ENCODE measurements around the gene KDM4B. TPM values are rescaled to one million over a fixed set of nuclear protein-coding genes. Genes with fewer than 3 reads are reported as not detected.

The KDM4B gene
- total and polyA plus RNA-seq, 5 donors: 18.8 to 37.5 (median 26.6) TPM

DNA sequence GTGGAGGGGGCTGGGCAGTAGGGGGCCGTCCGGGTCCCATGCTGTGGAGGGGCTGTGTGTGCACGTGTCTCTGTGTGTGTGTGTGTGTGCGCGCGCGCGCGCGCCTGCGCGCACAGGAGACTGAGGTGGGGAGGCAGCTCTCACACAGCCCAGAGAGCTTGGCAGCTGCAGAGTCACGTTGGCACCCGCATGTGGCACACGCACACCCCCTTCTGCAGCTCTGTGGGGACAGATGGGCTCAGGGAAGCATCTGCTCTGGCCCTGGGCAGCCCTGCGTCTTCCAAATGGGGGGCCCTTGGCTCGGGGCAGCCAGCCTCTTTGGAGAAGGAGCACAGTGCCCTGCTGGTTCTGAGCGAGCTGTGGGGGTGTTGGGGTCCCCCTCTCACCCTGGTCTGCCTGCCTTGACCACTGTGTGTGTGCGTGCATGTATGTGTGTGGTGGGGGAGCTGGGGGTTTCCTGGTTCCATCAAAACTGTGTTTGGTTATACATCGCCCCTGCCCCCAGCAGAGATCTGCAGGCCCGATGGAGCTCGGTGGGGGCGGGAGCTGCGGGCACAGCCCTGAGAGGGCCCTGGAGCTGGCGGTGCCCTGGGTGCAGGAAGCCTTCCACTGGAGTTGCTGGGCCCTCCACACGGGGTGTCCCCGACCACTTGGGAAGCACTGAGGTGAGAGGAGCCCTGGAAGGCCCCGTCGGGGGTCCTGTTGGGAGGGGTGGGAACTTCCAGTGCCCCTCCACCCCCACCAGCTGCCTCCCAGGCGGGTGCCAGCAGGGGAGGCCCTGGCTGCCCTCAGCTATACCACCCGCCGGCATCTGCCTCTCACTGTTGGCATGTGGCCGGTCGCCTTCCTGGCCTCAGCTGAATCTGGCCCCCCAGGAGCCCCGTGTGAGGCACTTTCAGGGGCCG is 67.1 kb downstream of the KDM4B start:
- Histone ChIP-seq H3K4me3 (ENCODE audit: low read length) (no peak overlapping the region), H3K9me3 (ENCODE audit: control insufficient read depth, low read length) (no peaks in the 10 kb centered on the region), H3K27me3 (ENCODE audit: control insufficient read depth, insufficient read depth) (no peaks in the 10 kb centered on the region), H3K27ac (ENCODE audit: low read length) (no peak overlapping the region), H3K4me1 (ENCODE audit: control insufficient read depth, insufficient read depth, low read length) (peaks cover 4% of the 10 kb centered on the region)
- ATAC-seq (peak in 1 of 2 donors; percentile 1), DNase-seq (peak in 1 of 3 donors; percentile 67)
- 64% methylated on average over 36 of the region's 36 CpGs for WGBS
- intact Hi-C loops (cut with DNase I): loop anchor here in 1 of 4 donors (5.0 kb wide), 1 partner anchor 169 kb away; the partner anchor contains the start of gene PLIN3

DNA sequence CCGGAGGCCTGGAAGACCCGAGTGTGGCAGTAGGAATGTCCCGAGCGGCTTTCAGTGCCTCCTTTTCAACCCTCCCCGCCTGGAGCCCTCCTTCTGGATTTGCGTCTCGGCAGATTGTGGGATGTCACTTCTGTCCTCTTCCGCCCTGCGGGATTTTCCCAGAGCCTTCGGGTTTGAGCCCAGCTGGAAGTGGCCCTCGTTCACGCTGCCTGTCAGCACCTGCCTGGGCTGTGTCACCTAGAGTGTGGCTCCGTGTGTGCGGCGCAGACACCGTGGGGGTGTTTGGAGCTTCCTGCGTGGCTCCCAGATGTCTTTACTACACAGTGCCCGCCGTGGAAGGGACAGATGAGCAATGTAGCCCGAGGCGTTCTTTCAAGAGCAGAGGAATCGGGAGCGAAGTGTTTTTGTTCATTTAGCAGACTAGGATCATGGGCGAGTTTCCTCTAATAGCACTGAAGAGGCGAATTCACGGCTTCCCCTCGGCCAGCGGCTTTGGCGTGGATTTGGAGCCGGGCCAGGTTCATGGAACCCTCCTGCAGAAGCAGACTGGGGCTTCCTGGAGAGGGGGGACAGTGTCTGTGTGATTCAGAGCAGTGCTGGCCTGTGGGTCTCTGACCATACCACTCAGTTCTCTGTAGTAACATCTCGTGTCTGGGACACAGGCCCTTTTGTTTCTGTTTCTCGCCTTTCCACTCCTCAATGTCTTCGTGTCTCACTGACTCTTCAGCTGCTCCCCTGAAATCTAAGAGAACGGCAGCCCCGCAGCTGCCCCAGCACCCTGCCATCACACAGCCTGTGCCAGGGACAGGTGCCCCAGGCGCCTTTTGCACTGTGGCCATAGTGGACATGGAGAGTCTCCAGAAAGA is 68.0 kb downstream of the KDM4B start:
- Histone ChIP-seq H3K27ac (ENCODE audit: low read length) (peak overlapping the region; percentile 19), H3K9me3 (ENCODE audit: control insufficient read depth, low read length) (no peaks in the 10 kb centered on the region), H3K27me3 (ENCODE audit: control insufficient read depth, insufficient read depth) (no peaks in the 10 kb centered on the region), H3K4me1 (ENCODE audit: control insufficient read depth, insufficient read depth, low read length) (peaks cover 4% of the 10 kb centered on the region), H3K4me3 (ENCODE audit: low read length) (no peak overlapping the region)
- DNase-seq (peak; percentile 70 to 86 (median 82)), ATAC-seq (peak; percentile 20 to 41)
- WGBS: 20% methylated on average over 36 of the region's 36 CpGs
- intact Hi-C loops (cut with DNase I): loop anchor here in 1 of 4 donors (5.0 kb wide), 1 partner anchor 170 kb away; the partner anchor contains the start of gene PLIN3

DNA sequence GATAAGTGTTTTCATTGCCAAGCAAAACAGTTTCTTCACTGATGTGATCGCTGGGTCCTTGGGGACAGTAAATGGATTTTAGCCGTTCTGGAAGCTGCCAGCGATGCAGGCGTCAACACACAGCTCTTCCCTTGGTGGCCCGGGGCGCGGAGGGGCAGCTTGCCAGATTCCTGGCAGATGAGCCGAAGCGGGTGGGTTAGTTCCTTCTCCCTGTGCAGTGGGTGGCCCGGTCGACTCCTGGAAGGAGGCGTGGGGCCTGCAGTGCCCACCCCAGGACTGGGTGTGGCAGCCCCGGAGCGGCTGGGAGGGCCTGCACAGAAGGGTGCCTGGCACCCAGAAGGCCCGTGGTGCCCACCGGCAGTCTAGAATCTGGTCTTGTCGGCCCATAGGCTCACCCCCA is 69.0 kb downstream of the KDM4B start:
- H3K4me3 ChIP-seq (ENCODE audit: low read length): no peak overlapping the region
- ATAC-seq: peak in 1 of 2 donors; percentile 4
- no peaks in the 10 kb centered on the region for H3K9me3 ChIP-seq (ENCODE audit: control insufficient read depth, low read length)
- 56% methylated on average over 17 of the region's 17 CpGs for WGBS
- peaks cover 4% of the 10 kb centered on the region for H3K4me1 ChIP-seq (ENCODE audit: control insufficient read depth, insufficient read depth, low read length)
- H3K27me3 ChIP-seq (ENCODE audit: control insufficient read depth, insufficient read depth): no peaks in the 10 kb centered on the region
- no peak for DNase-seq
- intact Hi-C loops (cut with DNase I): loop anchor here in 1 of 4 donors (5.0 kb wide), 1 partner anchor 171 kb away; the partner anchor contains the start of gene PLIN3
- H3K27ac ChIP-seq (ENCODE audit: low read length): no peak overlapping the region

DNA sequence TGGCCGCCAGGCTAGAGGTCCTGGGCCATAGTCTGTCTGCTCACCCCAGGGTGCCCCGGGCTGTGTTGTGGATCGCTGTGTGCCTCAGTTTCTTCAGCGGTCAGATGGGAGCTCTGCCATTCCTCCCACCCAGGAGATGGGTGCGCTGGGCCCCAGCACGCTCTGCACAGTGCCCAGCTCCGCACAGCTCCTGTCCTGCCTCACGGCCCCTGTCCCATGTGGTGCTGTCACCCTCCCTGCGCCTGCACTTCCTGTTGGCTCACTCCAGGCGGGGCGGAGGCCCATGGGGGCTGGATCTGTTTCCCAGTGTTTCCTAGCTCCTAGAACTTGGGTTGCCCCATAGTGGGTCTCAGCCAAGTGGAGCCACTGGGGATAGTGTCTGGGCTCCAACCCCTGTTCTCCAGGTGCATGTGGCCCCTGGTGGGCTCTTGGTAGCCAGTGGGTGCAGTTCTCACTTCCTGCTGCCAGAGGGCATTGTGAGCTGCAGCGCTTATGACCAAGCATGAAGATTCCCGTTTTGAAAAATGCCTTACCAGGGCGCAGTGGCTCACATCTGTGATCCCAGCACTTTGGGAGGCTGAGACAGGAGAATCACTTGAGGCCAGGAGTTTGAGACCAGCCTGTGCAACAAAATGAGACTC is 69.8 kb downstream of the KDM4B start:
- 65% methylated on average over 14 of the region's 14 CpGs for whole genome bisulfite sequencing
- intact Hi-C loops (cut with DNase I): loop anchor here in 1 of 4 donors (5.0 kb wide), 1 partner anchor 171 kb away; the partner anchor contains the start of gene PLIN3

DNA sequence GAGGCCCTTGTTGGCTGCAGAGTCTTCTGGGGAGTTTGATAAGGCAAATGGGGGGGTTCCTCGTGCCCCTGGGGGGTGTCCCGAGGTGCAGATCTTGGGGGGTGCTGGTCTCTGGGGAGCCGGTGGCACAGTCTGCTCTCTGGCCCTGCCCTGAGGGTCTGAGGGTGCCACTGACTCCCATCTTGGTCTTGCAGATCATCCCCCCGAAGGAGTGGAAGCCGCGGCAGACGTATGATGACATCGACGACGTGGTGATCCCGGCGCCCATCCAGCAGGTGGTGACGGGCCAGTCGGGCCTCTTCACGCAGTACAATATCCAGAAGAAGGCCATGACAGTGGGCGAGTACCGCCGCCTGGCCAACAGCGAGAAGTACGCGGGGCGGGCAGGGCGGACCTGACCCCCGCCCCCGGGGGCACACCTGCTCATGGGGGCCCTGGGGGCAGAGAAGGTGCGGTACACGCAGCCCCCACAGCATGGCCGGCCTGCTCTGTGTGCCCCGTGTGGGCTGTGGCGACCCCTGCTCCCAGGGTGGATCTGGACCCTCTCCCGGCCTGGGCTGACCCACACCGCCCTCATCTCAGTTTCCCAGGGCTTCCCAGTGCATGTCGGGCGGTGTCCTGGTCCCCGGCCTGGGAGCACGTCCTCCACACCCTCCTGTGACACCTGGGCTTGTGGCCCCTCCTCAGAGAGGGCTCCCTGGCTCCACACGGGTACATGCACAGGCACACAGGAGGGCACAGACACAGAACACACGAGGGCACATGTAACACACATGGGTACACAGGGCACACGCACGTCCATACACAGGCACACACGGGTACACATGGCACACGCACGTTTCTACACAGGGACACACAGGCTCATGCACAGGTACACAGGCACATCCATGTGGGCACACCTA is 71.0 kb downstream of the KDM4B start:
- intact Hi-C loops (cut with DNase I): loop anchor here in 3 of 4 donors (5.0 to 10.0 kb wide), 3 partner anchors 105 to 545 kb away; partner anchors contain the start of gene PLIN3 (in 1 of the 3)
- Histone ChIP-seq H3K4me1 (ENCODE audit: control insufficient read depth, insufficient read depth, low read length) (peaks cover 4% of the 10 kb centered on the region), H3K27ac (ENCODE audit: low read length) (no peak overlapping the region), H3K9me3 (ENCODE audit: control insufficient read depth, low read length) (no peaks in the 10 kb centered on the region), H3K27me3 (ENCODE audit: control insufficient read depth, insufficient read depth) (no peaks in the 10 kb centered on the region), H3K4me3 (ENCODE audit: low read length) (no peak overlapping the region)
- DNase-seq (no peak), ATAC-seq (no peak)
- WGBS: 96% methylated on average over 43 of the region's 43 CpGs

More for the DNA sequence above, 69.8 kb downstream of the KDM4B start:
- ATAC-seq (peak; percentile 4 to 56), DNase-seq (peak in 1 of 3 donors; percentile 46)
- Histone ChIP-seq H3K9me3 (ENCODE audit: control insufficient read depth, low read length) (no peaks in the 10 kb centered on the region), H3K27ac (ENCODE audit: low read length) (no peak overlapping the region), H3K4me1 (ENCODE audit: control insufficient read depth, insufficient read depth, low read length) (peaks cover 4% of the 10 kb centered on the region), H3K4me3 (ENCODE audit: low read length) (no peak overlapping the region), H3K27me3 (ENCODE audit: control insufficient read depth, insufficient read depth) (no peaks in the 10 kb centered on the region)

DNA sequence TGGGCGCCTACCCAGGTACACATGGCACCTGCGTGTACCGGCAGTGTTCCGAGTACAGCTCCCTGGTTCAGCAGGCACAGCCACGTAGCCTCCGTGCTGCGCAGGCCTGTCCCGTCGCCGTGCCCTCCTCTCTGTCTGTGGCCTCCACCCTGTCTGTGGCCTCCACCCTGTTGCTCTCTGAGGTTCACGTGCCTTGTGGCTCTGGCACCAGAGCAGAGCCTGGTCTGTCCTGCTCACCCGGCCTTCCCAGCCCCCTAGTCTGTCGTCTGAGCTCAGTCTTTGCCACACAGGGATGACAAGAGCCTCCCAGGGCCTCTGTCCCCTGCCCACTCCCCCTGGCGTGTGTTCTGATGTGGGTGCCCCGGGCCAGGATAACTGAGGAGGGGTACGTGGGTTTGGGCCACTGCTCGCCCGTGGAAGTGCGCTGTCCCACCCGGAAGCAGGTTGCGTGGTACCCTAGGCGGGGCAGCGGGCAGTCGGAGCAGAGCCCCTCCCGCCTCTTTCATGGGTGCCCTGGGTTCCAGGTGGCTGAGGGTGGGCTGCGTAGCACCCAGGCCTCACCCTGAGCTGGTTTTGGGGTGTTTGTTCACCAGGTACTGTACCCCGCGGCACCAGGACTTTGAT is 71.7 kb downstream of the KDM4B start:
- no peaks in the 10 kb centered on the region for H3K9me3 ChIP-seq (ENCODE audit: control insufficient read depth, low read length)
- ATAC-seq (no peak), DNase-seq (no peak)
- H3K4me1 ChIP-seq (ENCODE audit: control insufficient read depth, insufficient read depth, low read length): peaks cover 4% of the 10 kb centered on the region
- no peak overlapping the region for H3K27ac ChIP-seq (ENCODE audit: low read length)
- 93% methylated on average over 28 of the region's 28 CpGs for WGBS
- no peaks in the 10 kb centered on the region for H3K27me3 ChIP-seq (ENCODE audit: control insufficient read depth, insufficient read depth)
- H3K4me3 ChIP-seq (ENCODE audit: low read length): no peak overlapping the region
- intact Hi-C loops (cut with DNase I): loop anchor here in 2 of 4 donors (10.0 kb wide), 2 partner anchors 104 to 544 kb away; no protein-coding TSS in a partner anchor

DNA sequence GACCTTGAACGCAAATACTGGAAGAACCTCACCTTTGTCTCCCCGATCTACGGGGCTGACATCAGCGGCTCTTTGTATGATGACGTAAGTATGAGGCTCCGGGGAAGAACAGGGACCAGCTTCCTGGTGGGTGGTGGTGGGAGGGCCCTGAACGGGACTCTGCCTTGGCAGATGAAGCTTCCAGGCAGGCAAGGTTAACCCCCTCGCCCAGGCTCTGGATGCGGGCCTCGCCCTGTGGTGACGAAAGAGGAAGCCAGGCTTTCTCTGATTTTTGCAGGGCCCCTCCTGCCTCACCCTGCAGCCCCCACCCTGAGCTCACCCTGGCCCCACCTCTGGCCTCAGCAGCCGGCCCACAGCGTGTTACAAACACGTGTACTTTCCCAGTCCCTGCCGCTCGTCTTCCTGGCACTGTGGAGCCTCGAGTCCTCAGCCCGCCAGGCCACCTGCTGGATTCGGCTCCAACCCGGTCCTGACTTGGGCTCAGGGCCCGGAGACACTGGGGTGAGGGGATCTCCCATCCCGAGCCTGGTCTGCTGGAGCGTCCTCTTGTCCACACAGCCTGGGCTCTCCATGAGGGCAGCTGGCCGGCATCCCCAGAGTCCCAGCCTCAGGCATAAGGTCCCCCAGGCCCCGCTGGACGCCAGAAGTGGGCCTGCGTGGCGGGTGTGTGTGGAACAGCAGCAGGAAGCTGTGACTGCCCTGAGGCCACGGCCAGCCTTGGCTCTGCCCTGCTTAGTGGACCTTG is 72.4 kb downstream of the KDM4B start:
- Histone ChIP-seq H3K4me1 (ENCODE audit: control insufficient read depth, insufficient read depth, low read length) (peaks cover 4% of the 10 kb centered on the region), H3K27me3 (ENCODE audit: control insufficient read depth, insufficient read depth) (no peaks in the 10 kb centered on the region), H3K9me3 (ENCODE audit: control insufficient read depth, low read length) (no peaks in the 10 kb centered on the region), H3K4me3 (ENCODE audit: low read length) (no peak overlapping the region), H3K27ac (ENCODE audit: low read length) (no peak overlapping the region)
- intact Hi-C loops (cut with DNase I): loop anchor here in 2 of 4 donors (10.0 kb wide), 2 partner anchors 103 to 543 kb away; no protein-coding TSS in a partner anchor
- no peak for ATAC-seq
- no peak for DNase-seq
- 77% methylated on average over 29 of the region's 29 CpGs for WGBS

DNA sequence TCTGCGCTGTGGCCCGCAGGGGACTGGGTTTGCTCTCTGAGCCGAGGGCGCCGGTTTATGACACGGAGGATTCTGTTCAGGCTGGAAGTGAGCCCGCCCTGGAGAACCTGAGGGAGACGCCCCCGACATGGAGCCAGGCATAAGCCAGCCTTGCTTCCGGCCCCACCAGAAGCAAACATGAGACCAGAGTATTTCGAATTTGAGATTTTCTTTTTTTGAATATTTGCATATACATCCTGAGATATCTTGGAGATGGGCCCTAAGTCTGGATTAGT is 72.9 kb downstream of the KDM4B start:
- intact Hi-C loops (cut with DNase I): loop anchor here in 2 of 4 donors (10.0 kb wide), 2 partner anchors 103 to 543 kb away; no protein-coding TSS in a partner anchor
- ATAC-seq: no peak
- WGBS: 90% methylated on average over 11 of the region's 11 CpGs

DNA sequence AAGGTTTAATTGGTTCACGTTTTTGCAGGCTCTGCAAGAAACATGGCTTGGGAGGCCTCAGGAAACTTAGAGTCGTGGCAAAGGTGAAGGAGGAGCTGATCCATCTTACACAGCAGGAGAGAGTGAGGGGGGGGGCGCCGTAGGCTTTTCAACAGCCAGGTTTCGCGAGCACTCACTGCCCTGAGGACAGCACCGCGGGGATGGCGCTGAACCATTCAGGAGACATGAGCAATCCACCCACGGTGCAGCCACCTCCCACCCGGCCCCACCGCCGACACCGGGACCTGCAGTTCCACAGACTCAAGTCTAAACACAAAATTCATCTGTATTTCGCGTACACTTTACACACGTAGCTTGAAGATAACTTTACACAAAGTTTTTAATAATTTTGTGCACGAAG is 73.6 kb downstream of the KDM4B start:
- Histone ChIP-seq H3K27me3 (ENCODE audit: control insufficient read depth, insufficient read depth) (no peaks in the 10 kb centered on the region), H3K4me3 (ENCODE audit: low read length) (no peak overlapping the region), H3K4me1 (ENCODE audit: control insufficient read depth, insufficient read depth, low read length) (peaks cover 2% of the 10 kb centered on the region), H3K27ac (ENCODE audit: low read length) (no peak overlapping the region), H3K9me3 (ENCODE audit: control insufficient read depth, low read length) (no peaks in the 10 kb centered on the region)
- intact Hi-C loops (cut with DNase I): loop anchor here in 2 of 4 donors (10.0 kb wide), 2 partner anchors 102 to 542 kb away; no protein-coding TSS in a partner anchor
- ATAC-seq (no peak), DNase-seq (no peak)
- WGBS: 79% methylated on average over 18 of the region's 18 CpGs

More for the DNA sequence above, 72.9 kb downstream of the KDM4B start:
- H3K9me3 ChIP-seq (ENCODE audit: control insufficient read depth, low read length): no peaks in the 10 kb centered on the region
- no peaks in the 10 kb centered on the region for H3K27me3 ChIP-seq (ENCODE audit: control insufficient read depth, insufficient read depth)
- H3K27ac ChIP-seq (ENCODE audit: low read length): no peak overlapping the region
- peaks cover 2% of the 10 kb centered on the region for H3K4me1 ChIP-seq (ENCODE audit: control insufficient read depth, insufficient read depth, low read length)
- no peak overlapping the region for H3K4me3 ChIP-seq (ENCODE audit: low read length)
- no peak for DNase-seq
